ENCODE data around the gene RBMS1. TPM values are rescaled to one million over a fixed set of nuclear protein-coding genes. Genes with fewer than 3 reads are reported as not detected.
"Not testable (repeated sequence)": the region's sequence is repeated elsewhere in the genome, so short reads cannot be mapped to it uniquely, and the experiment has no call there.

RBMS1 gene
- polyA plus RNA-seq, 1 experiment: 107 TPM

GRCh38 chr2:160428405-160428763 is 65.2 kb downstream of the RBMS1 start:
- H3K27ac ChIP-seq (ENCODE audit: low read depth, low read length): no peak overlapping the region
- no peaks in the 10 kb centered on the region for H3K27me3 ChIP-seq (ENCODE audit: control insufficient read depth, insufficient read depth, low read length)
- TF ChIP-seq, protein P1, sequence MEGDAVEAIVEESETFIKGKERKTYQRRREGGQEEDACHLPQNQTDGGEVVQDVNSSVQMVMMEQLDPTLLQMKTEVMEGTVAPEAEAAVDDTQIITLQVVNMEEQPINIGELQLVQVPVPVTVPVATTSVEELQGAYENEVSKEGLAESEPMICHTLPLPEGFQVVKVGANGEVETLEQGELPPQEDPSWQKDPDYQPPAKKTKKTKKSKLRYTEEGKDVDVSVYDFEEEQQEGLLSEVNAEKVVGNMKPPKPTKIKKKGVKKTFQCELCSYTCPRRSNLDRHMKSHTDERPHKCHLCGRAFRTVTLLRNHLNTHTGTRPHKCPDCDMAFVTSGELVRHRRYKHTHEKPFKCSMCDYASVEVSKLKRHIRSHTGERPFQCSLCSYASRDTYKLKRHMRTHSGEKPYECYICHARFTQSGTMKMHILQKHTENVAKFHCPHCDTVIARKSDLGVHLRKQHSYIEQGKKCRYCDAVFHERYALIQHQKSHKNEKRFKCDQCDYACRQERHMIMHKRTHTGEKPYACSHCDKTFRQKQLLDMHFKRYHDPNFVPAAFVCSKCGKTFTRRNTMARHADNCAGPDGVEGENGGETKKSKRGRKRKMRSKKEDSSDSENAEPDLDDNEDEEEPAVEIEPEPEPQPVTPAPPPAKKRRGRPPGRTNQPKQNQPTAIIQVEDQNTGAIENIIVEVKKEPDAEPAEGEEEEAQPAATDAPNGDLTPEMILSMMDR (IDR thresholded peaks at IDR 0.05; ENCODE audit: low read depth, low read length): no peak
- H3K9me3 ChIP-seq (ENCODE audit: control insufficient read depth, insufficient read depth, low read length): peaks cover 5% of the 10 kb centered on the region; the same call in 1 of the 2 replicates
- ChIA-PET CTCF (interaction anchor here (0.7 to 4.5 kb wide), 12 partner anchors 17 to 804 kb away, joined by 3 to 25 read pairs (median 4); no protein-coding TSS in a partner anchor), POLR2A (no interaction called here)
- no peak for DNase-seq (ENCODE audit: low read depth, low spot score)
- H3K4me3 ChIP-seq (ENCODE audit: low read depth, low read length): no peak overlapping the region; the same call in 1 of the 2 replicates

DNA sequence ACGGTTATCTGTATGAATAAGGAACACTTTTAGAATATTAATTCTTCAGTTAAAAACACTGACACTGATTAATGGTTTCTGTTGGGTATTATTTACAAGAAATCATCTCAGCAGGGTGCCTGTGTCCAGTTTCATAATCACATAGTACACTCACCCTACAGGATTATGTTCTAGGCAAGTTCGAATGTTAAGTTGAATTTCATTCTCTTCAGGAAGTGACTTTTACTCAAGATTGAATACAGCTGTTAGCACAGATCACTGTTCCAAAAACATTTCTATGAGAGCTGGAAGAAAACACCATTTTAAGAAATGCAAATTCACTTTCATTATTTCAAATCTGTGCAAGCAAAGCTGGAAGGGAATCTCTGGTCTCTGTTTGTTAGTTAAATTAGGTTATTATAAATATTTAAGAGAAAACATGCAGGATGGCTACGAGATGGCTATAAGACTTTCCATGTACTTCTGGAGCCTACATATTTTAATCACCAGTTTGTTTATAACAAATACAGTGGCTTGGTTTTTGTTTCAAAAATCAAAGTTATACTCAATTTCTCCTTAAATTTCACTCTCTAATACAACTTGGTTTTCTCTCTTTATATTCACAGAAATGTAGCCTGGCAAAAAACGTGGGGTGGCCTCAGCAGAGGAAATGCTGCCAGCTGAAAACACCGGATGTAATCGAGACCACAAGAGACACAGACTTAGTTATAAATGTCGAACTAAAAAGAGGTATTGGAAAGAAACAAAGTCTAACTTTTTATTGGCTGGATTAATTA is 65.8 kb downstream of the RBMS1 start:
- H3K9me3 ChIP-seq (ENCODE audit: control insufficient read depth, insufficient read depth, low read length): peaks cover 5% of the 10 kb centered on the region; the same call in 1 of the 2 replicates
- TF ChIP-seq, protein P1 (IDR thresholded peaks at IDR 0.05; ENCODE audit: low read depth, low read length): no peak
- no peaks in the 10 kb centered on the region for H3K27me3 ChIP-seq (ENCODE audit: control insufficient read depth, insufficient read depth, low read length)
- peak overlapping the region; percentile 79 for H3K27ac ChIP-seq (ENCODE audit: low read depth, low read length)
- H3K4me3 ChIP-seq (ENCODE audit: low read depth, low read length): peak overlapping the region; percentile 23
- CTCF ChIA-PET: interaction anchor here (0.7 to 4.5 kb wide), 7 partner anchors 105 to 805 kb away, joined by 3 to 25 read pairs (median 5); no protein-coding TSS in a partner anchor
- DNase-seq (ENCODE audit: low read depth, low spot score): no peak
- POLR2A ChIA-PET: no interaction called here

- TF ChIP-seq, protein P1 (IDR thresholded peaks at IDR 0.05; ENCODE audit: low read depth, low read length): no peak
- H3K9me3 ChIP-seq (ENCODE audit: control insufficient read depth, insufficient read depth, low read length): peaks cover 5% of the 10 kb centered on the region; the same call in 1 of the 2 replicates
- no peaks in the 10 kb centered on the region for H3K27me3 ChIP-seq (ENCODE audit: control insufficient read depth, insufficient read depth, low read length)
- no peak overlapping the region for H3K4me3 ChIP-seq (ENCODE audit: low read depth, low read length)
- no peak for DNase-seq (ENCODE audit: low read depth, low spot score)
- ChIA-PET POLR2A (no interaction called here), CTCF (interaction anchor here (1.4 to 4.5 kb wide), 2 partner anchors 317 to 544 kb away, joined by 3 to 25 read pairs; no protein-coding TSS in a partner anchor)
- no peak overlapping the region for H3K27ac ChIP-seq (ENCODE audit: low read depth, low read length)
These were observed 67.0 kb downstream of the RBMS1 start for GRCh38 chr2:160426604-160427003.

DNA sequence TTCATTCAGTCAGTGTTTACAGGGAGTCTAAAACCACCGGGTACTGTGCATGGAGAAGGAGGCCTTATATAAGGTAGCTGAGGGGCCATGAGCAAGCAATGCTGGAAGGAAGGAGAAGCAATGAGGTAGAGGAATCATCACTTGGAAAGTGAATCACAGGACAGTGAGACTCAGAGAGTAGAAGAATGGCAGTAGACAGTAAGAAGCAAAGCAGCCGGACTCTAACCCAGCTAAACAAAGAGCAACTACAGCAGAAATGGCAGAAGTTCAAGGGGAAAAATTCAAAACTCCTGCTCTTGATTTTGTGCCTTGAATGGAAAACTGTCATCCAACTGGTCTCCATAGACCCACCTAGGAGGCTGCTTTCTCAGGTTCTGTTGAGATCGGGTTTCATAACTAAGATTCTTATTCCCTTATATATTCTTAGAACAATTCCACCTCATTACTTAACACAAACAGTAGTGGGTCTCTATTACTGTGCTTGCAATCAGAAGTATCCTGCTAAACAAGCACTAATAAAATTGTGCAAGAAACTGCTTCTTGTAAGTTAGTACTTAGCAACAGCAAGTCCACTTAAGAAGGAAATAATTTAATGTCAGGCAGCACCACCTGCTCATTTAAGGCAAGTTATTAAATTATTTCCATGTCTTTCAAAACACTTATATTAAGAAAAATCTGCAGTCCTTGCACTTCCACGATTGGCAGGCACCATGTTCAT is 68.0 kb downstream of the RBMS1 start:
- no peak overlapping the region for H3K4me3 ChIP-seq (ENCODE audit: low read depth, low read length)
- POLR2A ChIA-PET: no interaction called here
- peak overlapping the region; percentile 59 for H3K27ac ChIP-seq (ENCODE audit: low read depth, low read length)
- no peaks in the 10 kb centered on the region for H3K27me3 ChIP-seq (ENCODE audit: control insufficient read depth, insufficient read depth, low read length)
- CTCF ChIA-PET: interaction anchor here (0.6 kb wide), 1 partner anchor 544 kb away, joined by 4 read pairs; no protein-coding TSS in a partner anchor
- H3K9me3 ChIP-seq (ENCODE audit: control insufficient read depth, insufficient read depth, low read length): peaks cover 5% of the 10 kb centered on the region; the same call in 1 of the 2 replicates
- TF ChIP-seq, protein P1 (IDR thresholded peaks at IDR 0.05; ENCODE audit: low read depth, low read length): no peak
- no peak for DNase-seq (ENCODE audit: low read depth, low spot score)

GRCh38 chr2:160423126-160423525 is 70.5 kb downstream of the RBMS1 start:
- H3K4me3 ChIP-seq (ENCODE audit: low read depth, low read length): no peak overlapping the region
- no peaks in the 10 kb centered on the region for H3K9me3 ChIP-seq (ENCODE audit: control insufficient read depth, insufficient read depth, low read length)
- TF ChIP-seq, protein P1 (IDR thresholded peaks at IDR 0.05; ENCODE audit: low read depth, low read length): no peak
- no peaks in the 10 kb centered on the region for H3K27me3 ChIP-seq (ENCODE audit: control insufficient read depth, insufficient read depth, low read length)
- H3K27ac ChIP-seq (ENCODE audit: low read depth, low read length): no peak overlapping the region
- ChIA-PET CTCF (no interaction called here), POLR2A (no interaction called here)
- no peak for DNase-seq (ENCODE audit: low read depth, low spot score)

DNA sequence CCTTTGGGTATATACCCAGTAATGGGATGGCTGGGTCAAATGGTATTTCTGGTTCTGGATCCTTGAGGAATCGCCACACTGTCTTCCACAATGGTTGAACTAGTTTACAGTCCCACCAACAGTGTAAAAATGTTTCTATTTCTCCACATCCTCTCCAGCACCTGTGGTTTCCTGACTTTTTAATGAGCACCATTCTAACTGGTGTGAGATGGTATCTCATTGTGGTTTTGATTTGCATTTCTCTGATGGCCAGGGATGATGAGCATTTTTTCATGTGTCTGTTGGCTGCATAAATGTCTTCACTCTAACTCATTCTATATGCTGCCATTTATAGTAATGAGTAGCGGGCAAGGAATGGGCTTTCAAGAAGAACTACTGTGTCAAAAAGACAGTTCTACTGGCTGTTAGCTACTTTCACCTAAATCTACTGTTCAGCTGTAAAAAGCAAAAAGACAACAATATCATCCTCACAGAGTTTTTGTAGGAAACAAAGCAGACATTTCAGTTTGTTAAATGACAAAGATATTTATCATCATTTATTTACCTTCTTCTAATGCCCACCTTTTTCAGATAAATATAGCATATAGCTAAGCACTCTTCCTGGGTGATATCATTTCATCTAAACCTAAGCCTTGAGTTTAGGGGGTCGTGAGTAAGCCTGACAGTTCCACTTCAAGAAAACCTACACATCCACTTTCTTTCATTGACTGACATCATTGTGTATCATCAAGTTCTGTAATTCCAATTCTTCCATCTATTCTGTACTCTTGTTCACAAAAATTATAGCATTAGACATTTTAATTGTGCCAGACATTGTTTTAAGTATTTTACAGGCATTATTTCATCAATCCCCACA is 71.7 kb downstream of the RBMS1 start:
- DNase-seq (ENCODE audit: low read depth, low spot score); H3K27ac ChIP-seq (ENCODE audit: low read depth, low read length); H3K27me3 ChIP-seq (ENCODE audit: control insufficient read depth, insufficient read depth, low read length); H3K9me3 ChIP-seq (ENCODE audit: control insufficient read depth, insufficient read depth, low read length); POLR2A ChIA-PET; H3K4me3 ChIP-seq (ENCODE audit: low read depth, low read length): not testable (repeated sequence)
- CTCF ChIA-PET: interaction anchor here (0.6 kb wide), 1 partner anchor 62 kb away, joined by 3 read pairs; no protein-coding TSS in a partner anchor
